ENCODE data around the gene CEACAM3. TPM values are rescaled to one million over a fixed set of nuclear protein-coding genes. Genes with fewer than 3 reads are reported as not detected.

CEACAM3 gene
- total and polyA plus RNA-seq, 2 donors (not counting 1 experiment from before 2014, with no cell fraction given) = not detected

DNA sequence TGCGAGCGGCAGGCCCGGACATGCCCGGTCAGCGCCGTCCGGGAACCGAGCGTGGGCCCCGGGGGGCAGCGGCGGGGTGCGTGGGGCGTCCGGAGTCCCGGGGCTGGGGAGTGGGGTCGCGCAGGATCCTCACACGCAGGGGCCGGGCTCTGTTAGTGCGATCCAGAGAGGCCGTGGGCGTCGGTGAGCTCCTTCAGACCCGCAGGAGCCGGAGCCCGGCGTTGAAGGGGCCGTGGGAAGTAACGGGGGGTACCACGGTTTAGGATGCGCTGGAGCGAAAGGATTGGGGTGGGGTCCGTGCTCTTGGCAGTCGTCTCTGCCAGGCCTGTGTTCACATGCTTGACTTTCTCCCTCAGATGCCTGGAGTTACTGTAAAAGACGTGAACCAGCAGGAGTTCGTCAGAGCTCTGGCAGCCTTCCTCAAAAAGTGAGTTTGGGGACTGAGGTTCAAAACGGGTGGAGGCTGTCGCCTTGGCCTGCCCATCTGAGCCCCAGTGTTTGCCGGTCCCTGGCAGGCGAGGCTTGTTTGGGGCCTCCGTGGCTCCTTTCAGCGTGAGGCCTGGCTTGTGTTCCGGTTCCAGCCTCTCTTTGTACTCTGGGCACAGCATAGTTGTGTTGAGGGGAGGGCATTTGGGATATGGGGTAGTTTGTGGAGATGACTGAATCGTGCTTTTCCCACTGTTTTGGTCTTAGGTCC is 64.2 kb downstream of the CEACAM3 start:
- peak; percentile 22 to 40 for DNase-seq (ENCODE audit: low read depth in 2 of 2)
- H3K36me3 ChIP-seq (ENCODE audit: control insufficient read depth, insufficient read depth, low read length) = peaks cover 31% of the 10 kb centered on the region

More for the DNA sequence above, 64.2 kb downstream of the CEACAM3 start:
- TF ChIP-seq, protein P1, sequence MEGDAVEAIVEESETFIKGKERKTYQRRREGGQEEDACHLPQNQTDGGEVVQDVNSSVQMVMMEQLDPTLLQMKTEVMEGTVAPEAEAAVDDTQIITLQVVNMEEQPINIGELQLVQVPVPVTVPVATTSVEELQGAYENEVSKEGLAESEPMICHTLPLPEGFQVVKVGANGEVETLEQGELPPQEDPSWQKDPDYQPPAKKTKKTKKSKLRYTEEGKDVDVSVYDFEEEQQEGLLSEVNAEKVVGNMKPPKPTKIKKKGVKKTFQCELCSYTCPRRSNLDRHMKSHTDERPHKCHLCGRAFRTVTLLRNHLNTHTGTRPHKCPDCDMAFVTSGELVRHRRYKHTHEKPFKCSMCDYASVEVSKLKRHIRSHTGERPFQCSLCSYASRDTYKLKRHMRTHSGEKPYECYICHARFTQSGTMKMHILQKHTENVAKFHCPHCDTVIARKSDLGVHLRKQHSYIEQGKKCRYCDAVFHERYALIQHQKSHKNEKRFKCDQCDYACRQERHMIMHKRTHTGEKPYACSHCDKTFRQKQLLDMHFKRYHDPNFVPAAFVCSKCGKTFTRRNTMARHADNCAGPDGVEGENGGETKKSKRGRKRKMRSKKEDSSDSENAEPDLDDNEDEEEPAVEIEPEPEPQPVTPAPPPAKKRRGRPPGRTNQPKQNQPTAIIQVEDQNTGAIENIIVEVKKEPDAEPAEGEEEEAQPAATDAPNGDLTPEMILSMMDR (conservative IDR thresholded peaks at IDR 0.05 in 1 of 2, IDR thresholded peaks at IDR 0.05 in 1 of 2; ENCODE audit: low read depth in 1 of 2, low read length in 2 of 2) = no peak
- no peak for TF ChIP-seq EZH2 (IDR thresholded peaks at IDR 0.05; ENCODE audit: low read length, missing control alignments)
- H3K9me3 ChIP-seq (ENCODE audit: control insufficient read depth, insufficient read depth, low read depth, low read length) = no peaks in the 10 kb centered on the region
- H3K79me2 ChIP-seq (ENCODE audit: control insufficient read depth, insufficient read depth, low read length) = peaks cover 53% of the 10 kb centered on the region
- peak overlapping the region; percentile 98 for H3K9ac ChIP-seq (ENCODE audit: insufficient read depth, low read length)
- H3K4me3 ChIP-seq (replicated peaks in 1 of 4; ENCODE audit: control extremely low read depth in 1 of 4, insufficient read depth in 1 of 4, low read depth in 3 of 4, low read length in 4 of 4) = peak overlapping the region; percentile 92 to 99 (median 98)
- H4K20me1 ChIP-seq (ENCODE audit: control insufficient read depth, extremely low read depth, insufficient read depth, low read length) = no peaks in the 10 kb centered on the region
- no peaks in the 10 kb centered on the region for H3K27me3 ChIP-seq (ENCODE audit: control insufficient read depth, insufficient read depth, low read length)
- H3K27ac ChIP-seq (ENCODE audit: insufficient read depth, low read length) = peak overlapping the region; percentile 98
- H3K4me2 ChIP-seq (ENCODE audit: extremely low read depth, insufficient read depth, low read length) = peak overlapping the region; percentile 86
- peaks cover 8% of the 10 kb centered on the region for H3K4me1 ChIP-seq (ENCODE audit: control insufficient read depth, extremely low read depth, insufficient read depth, low read length)
- H2AFZ ChIP-seq (ENCODE audit: low read length) = no peak overlapping the region

Other genes starting within 250 kb of the CEACAM3 start
- gene CEACAM21, start 220.4 kb upstream of the CEACAM3 start, total RNA-seq = not detected in 2 replicates
- gene CEACAM21, start 220.4 kb upstream of the CEACAM3 start, polyA plus RNA-seq = not detected in 2 replicates
- gene CEACAM4, start 169.5 kb upstream of the CEACAM3 start, total RNA-seq = not detected in 2 replicates
- not detected in 2 replicates for gene CEACAM4, start 169.5 kb upstream of the CEACAM3 start, polyA plus RNA-seq
- not detected in 2 replicates for gene CEACAM7, start 108.3 kb upstream of the CEACAM3 start, total RNA-seq
- gene CEACAM7, start 108.3 kb upstream of the CEACAM3 start, polyA plus RNA-seq = not detected in 2 replicates
- not detected in 2 replicates for gene CEACAM5, start 88.0 kb upstream of the CEACAM3 start, total RNA-seq
- gene CEACAM5, start 88.0 kb upstream of the CEACAM3 start, polyA plus RNA-seq = not detected in 2 replicates
- not detected in 2 replicates for gene CEACAM6, start 41.1 kb upstream of the CEACAM3 start, total RNA-seq
- not detected in 2 replicates for gene CEACAM6, start 41.1 kb upstream of the CEACAM3 start, polyA plus RNA-seq
- not detected in 2 replicates for gene LYPD4, start 48.1 kb downstream of the CEACAM3 start, total RNA-seq
- not detected in 2 replicates for gene LYPD4, start 48.1 kb downstream of the CEACAM3 start, polyA plus RNA-seq
- not detected in 2 replicates for gene DMRTC2, start 48.5 kb downstream of the CEACAM3 start, total RNA-seq
- gene DMRTC2, start 48.5 kb downstream of the CEACAM3 start, polyA plus RNA-seq = not detected in 2 replicates
- 1,183 and 1,320 TPM in 2 replicates for gene RPS19, start 63.7 kb downstream of the CEACAM3 start, total RNA-seq
- gene RPS19, start 63.7 kb downstream of the CEACAM3 start, polyA plus RNA-seq = 2,037 and 2,197 TPM in 2 replicates
- gene CD79A, start 80.7 kb downstream of the CEACAM3 start, total RNA-seq = under 0.01 and 0.17 TPM in 2 replicates
- 0.07 and 0.17 TPM in 2 replicates for gene CD79A, start 80.7 kb downstream of the CEACAM3 start, polyA plus RNA-seq
- gene ARHGEF1, start 86.6 kb downstream of the CEACAM3 start, total RNA-seq = 21.6 TPM in 2 replicates
- gene ARHGEF1, start 86.6 kb downstream of the CEACAM3 start, polyA plus RNA-seq = 23.9 and 32.2 TPM in 2 replicates
- gene ERFL, start 131.9 kb downstream of the CEACAM3 start, total RNA-seq = under 0.01 TPM in 2 replicates
- 0.03 TPM in 1 of 2 replicates, not detected in the other for gene ERFL, start 131.9 kb downstream of the CEACAM3 start, polyA plus RNA-seq
- gene RABAC1, start 162.7 kb downstream of the CEACAM3 start, total RNA-seq = 152 and 193 TPM in 2 replicates
- 123 and 163 TPM in 2 replicates for gene RABAC1, start 162.7 kb downstream of the CEACAM3 start, polyA plus RNA-seq
- under 0.01 and 0.17 TPM in 2 replicates for gene ATP1A3, start 197.6 kb downstream of the CEACAM3 start, total RNA-seq
- gene ATP1A3, start 197.6 kb downstream of the CEACAM3 start, polyA plus RNA-seq = 0.05 TPM in 1 of 2 replicates, not detected in the other